Measurements from ENCODE around the gene CYP2E1. TPM values are rescaled to one million over a fixed set of nuclear protein-coding genes. Genes with fewer than 3 reads are reported as not detected.
"Not testable (repeated sequence)": the region's sequence is repeated elsewhere in the genome, so short reads cannot be mapped to it uniquely, and the experiment has no call there.

The CYP2E1 gene
- total RNA-seq, 2 donors from 2014 or later: 0.90 to 3.5 TPM

DNA sequence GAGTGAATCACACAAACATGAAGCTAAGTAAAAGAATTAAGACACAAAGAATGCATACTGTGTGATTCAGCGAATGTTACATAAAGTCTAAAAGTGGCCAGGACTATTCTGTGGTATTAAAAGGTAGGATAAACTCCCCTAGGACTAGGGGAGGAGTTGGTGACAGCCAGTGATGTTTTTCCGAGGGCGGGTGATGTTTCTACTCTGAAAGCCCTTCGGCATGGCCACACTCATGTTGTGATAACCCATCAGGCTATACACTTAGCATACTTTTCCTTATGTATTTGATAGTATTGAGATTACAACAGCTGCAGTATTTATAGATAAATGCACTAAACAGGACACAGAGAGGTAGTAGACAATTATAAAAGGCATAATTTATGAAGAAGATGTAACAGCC lies 15.8 kb upstream of the CYP2E1 start:
- Histone ChIP-seq H3K9me3 (no peaks in the 10 kb centered on the region), H3K9ac (ENCODE audit: low read depth in 2 of 2, low read length in 2 of 2) (no peak overlapping the region), H3K36me3 (no peaks in the 10 kb centered on the region), H3K27me3 (no peaks in the 10 kb centered on the region), H3K4me1 (no peaks in the 10 kb centered on the region), H3K4me3 (no peak overlapping the region), H3K27ac (no peak overlapping the region)
- intact Hi-C loops (cut with DNase I): no loop called here
- DNase-seq: no peak
- TF ChIP-seq, protein P1, sequence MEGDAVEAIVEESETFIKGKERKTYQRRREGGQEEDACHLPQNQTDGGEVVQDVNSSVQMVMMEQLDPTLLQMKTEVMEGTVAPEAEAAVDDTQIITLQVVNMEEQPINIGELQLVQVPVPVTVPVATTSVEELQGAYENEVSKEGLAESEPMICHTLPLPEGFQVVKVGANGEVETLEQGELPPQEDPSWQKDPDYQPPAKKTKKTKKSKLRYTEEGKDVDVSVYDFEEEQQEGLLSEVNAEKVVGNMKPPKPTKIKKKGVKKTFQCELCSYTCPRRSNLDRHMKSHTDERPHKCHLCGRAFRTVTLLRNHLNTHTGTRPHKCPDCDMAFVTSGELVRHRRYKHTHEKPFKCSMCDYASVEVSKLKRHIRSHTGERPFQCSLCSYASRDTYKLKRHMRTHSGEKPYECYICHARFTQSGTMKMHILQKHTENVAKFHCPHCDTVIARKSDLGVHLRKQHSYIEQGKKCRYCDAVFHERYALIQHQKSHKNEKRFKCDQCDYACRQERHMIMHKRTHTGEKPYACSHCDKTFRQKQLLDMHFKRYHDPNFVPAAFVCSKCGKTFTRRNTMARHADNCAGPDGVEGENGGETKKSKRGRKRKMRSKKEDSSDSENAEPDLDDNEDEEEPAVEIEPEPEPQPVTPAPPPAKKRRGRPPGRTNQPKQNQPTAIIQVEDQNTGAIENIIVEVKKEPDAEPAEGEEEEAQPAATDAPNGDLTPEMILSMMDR (IDR thresholded peaks at IDR 0.05): no peak

DNA sequence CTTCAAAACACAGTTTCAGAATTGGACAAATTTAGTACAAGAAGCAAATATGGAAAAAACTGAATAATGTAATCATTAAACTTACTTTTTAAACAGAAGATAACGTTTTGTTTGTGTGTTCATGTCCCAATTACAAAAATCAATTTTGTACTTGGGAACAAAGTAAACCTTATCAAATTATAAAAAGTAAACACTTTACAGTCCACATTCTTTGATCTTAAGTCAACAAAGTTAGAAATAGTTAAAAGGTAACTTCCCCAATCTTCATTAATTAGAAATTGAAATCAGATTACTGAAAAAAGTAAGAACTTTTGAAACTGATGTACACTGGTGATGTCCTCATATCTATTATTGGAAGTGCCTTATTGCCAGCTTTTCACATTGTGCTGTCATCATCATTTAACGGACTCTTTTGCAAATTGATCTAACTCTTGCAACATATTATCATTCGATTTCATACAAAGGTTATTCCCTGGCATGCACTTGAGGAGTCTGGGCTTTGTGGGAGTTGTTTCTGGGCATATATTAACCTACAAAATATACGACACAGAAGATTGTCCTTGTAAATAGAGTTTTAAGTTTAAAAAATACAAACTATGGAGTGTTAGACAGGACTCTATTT lies 15.1 kb upstream of the CYP2E1 start:
- Histone ChIP-seq H3K27ac (no peak overlapping the region), H3K9me3 (no peaks in the 10 kb centered on the region), H3K9ac (ENCODE audit: low read depth in 2 of 2, low read length in 2 of 2) (no peak overlapping the region), H3K27me3 (no peaks in the 10 kb centered on the region), H3K36me3 (no peaks in the 10 kb centered on the region), H3K4me3 (no peak overlapping the region), H3K4me1 (no peaks in the 10 kb centered on the region)
- intact Hi-C loops (cut with DNase I): no loop called here
- TF ChIP-seq, protein P1 (IDR thresholded peaks at IDR 0.05): no peak
- no peak for DNase-seq

DNA sequence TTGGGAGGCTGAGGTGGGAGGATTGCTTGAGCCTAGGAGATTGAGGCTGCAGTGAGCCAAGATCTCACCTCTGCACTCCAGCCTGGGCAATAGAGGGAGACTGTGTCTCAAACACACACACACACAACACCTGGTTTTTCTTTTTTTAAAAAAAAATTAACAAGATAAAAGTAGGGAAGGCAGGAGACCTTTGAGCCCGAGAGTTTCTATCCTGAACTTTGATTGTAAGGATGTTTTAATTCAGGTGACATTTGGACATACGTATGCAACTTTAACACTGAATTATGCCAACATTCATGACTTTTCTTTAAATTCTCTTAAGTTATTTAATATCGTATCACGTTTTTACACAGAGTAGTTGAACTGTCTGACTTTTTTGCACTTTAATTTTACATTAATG lies 11.7 kb upstream of the CYP2E1 start:
- no peaks in the 10 kb centered on the region for H3K9me3 ChIP-seq
- H3K36me3 ChIP-seq: no peaks in the 10 kb centered on the region
- H3K4me1 ChIP-seq: no peaks in the 10 kb centered on the region
- no peaks in the 10 kb centered on the region for H3K27me3 ChIP-seq
- H3K27ac ChIP-seq: no peak overlapping the region
- intact Hi-C loops (cut with DNase I): no loop called here
- TF ChIP-seq, protein P1 (IDR thresholded peaks at IDR 0.05): no peak
- no peak overlapping the region for H3K4me3 ChIP-seq
- DNase-seq: no peak
- H3K9ac ChIP-seq (ENCODE audit: low read depth in 2 of 2, low read length in 2 of 2): no peak overlapping the region

DNA sequence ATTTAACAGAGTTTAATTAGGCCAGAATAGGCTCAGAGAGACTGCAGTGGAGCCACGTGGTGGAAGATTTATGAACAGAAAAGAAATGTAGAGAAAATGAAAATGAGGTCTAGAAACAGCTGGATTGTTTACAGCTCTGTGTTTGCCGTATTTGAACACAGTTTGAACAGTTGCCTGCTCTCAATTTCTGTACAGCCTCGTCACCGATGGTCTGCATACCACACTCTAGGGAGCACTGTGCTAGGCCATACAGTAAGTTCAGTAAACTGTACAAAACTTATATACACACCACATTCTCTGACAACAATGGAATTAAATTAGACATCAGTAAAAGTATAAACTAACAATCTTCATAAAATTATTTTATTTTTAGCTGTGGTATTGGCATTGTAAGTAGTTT lies 11.1 kb upstream of the CYP2E1 start:
- no peaks in the 10 kb centered on the region for H3K9me3 ChIP-seq
- H3K36me3 ChIP-seq: no peaks in the 10 kb centered on the region
- no peak for DNase-seq
- H3K9ac ChIP-seq (ENCODE audit: low read depth in 2 of 2, low read length in 2 of 2): no peak overlapping the region
- H3K4me1 ChIP-seq: no peaks in the 10 kb centered on the region
- H3K27ac ChIP-seq: no peak overlapping the region
- TF ChIP-seq, protein P1 (IDR thresholded peaks at IDR 0.05): no peak
- intact Hi-C loops (cut with DNase I): no loop called here
- H3K4me3 ChIP-seq: no peak overlapping the region
- H3K27me3 ChIP-seq: no peaks in the 10 kb centered on the region

DNA sequence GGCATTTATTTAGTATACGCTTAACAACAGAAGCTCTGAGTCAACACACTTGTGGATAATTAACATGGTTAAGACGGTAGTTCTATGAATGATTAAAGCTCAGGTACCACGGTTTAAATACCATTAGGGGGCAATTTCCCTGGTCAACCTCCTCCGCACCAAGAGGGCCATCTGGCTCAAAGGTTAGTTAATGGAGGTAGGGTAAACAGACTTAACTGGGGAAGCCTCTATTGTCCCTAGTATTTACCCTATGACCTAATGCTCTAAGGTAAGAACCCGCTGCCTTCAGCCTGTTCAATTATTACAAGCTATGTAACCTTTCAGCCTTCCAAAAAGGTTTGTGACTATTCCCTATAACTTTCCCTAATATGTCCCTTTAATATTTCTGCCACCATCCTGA lies 8.6 kb upstream of the CYP2E1 start:
- H3K36me3 ChIP-seq; H3K27me3 ChIP-seq; H3K27ac ChIP-seq; DNase-seq; H3K4me1 ChIP-seq; intact Hi-C loops (cut with DNase I); H3K9me3 ChIP-seq; H3K4me3 ChIP-seq; H3K9ac ChIP-seq (ENCODE audit: low read depth in 2 of 2, low read length in 2 of 2): not testable (repeated sequence)

DNA sequence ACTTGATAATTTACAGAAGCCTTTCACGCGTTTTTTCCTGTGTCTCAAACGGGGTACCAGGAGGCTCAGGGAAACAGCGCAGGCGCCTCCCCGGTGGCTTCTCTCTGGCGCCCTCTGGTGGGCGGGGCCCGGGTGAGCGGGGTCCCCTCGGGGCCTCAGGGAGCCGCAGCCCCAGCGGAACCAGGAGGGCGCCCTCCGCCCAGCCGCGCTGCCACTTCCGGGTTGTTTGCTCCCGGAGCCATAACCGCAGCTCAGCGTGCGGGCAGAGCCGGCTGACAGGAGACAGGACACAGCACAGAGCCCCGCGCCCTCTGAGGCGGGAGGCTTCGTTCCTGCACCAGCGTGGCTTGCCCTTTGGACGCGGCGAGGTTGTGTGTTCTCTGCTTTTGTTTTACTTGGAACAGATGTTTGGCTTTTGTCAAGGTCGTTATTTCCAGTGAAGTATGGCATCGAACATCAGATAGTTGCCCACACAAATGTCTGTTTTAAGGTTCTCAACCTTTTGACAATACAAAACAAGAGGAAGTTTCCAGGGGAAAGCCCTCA lies 6.9 kb upstream of the CYP2E1 start:
- intact Hi-C loops (cut with DNase I): loop anchor here (10.0 kb wide), 2 partner anchors 85 to 195 kb away; no protein-coding TSS in a partner anchor
- Histone ChIP-seq H3K9ac (ENCODE audit: low read depth in 2 of 2, low read length in 2 of 2) (no peak overlapping the region), H3K9me3 (no peaks in the 10 kb centered on the region), H3K27ac (no peak overlapping the region), H3K4me3 (peak overlapping the region; percentile 29), H3K27me3 (no peaks in the 10 kb centered on the region), H3K4me1 (no peaks in the 10 kb centered on the region), H3K36me3 (no peaks in the 10 kb centered on the region)
- peak; percentile 88 for DNase-seq
- TF ChIP-seq, protein P1 (IDR thresholded peaks at IDR 0.05): peak; percentile 92
